GM12891 (cell line): ENCODE results near the gene SEBOX.

Experiments
- DNase-seq: peaks from one replicate; pipeline ENCODE4 v3.0.0; 2011; ENCODE audit warnings: low spot score; ENCODE audit not compliant: insufficient read length
- FAIRE-seq: peaks from 2 replicates; lab custom pipeline; 2011; peaks lifted over from hg19 to GRCh38; lab: Jason Lieb, UNC
- PAX5 ChIP-seq: IDR thresholded peaks from 2 replicates; pipeline ENCODE4 v1.6.1; 2011; ENCODE audit warnings: low read length, moderate library complexity, mild to moderate bottlenecking; ENCODE audit not compliant: insufficient read depth, severe bottlenecking
- POLR2A ChIP-seq: IDR thresholded peaks from 2 replicates; pipeline ENCODE4 v1.6.1; 2011; ENCODE audit warnings: low read depth, low read length, control low read depth
- POLR2AphosphoS5 ChIP-seq: IDR thresholded peaks from 2 replicates; pipeline ENCODE4 v1.6.1; 2011; ENCODE audit warnings: low read depth, low read length, control low read depth
- POU2F2 ChIP-seq: IDR thresholded peaks from 2 replicates; pipeline ENCODE4 v1.6.1; 2011; ENCODE audit warnings: low read depth, mild to moderate bottlenecking, control low read depth, low read length, moderate library complexity
- SPI1 ChIP-seq: IDR thresholded peaks from 2 replicates; pipeline ENCODE4 v1.6.1; 2011; ENCODE audit warnings: low read depth, low read length, control low read depth
- TAF1 ChIP-seq: IDR thresholded peaks from 2 replicates; pipeline ENCODE4 v1.6.1; 2011; ENCODE audit warnings: low read depth, low read length, control low read depth

The SEBOX gene

GRCh38 chr17:28402844-28403243 lies 37.8 kb upstream of the SEBOX start:
- DNase-seq: no peak
- TF ChIP-seq POU2F2: no peak
- no peak for TF ChIP-seq TAF1
- TF ChIP-seq POLR2AphosphoS5: no peak
- no peak for TF ChIP-seq SPI1
- no peak for TF ChIP-seq POLR2A
- TF ChIP-seq PAX5: no peak
- FAIRE-seq: no peak

- TF ChIP-seq POLR2A (no peak), SPI1 (no peak), PAX5 (no peak), POU2F2 (no peak), POLR2AphosphoS5 (no peak), TAF1 (no peak)
- no peak for FAIRE-seq
- DNase-seq: no peak
Observed at GRCh38 chr17:28402224-28402630, 37.2 kb upstream of the SEBOX start.

GRCh38 chr17:28399808-28400207 lies 34.8 kb upstream of the SEBOX start:
- DNase-seq: no peak
- TF ChIP-seq POU2F2: no peak
- TF ChIP-seq PAX5: no peak
- TF ChIP-seq TAF1: no peak
- FAIRE-seq: no peak

DNA sequence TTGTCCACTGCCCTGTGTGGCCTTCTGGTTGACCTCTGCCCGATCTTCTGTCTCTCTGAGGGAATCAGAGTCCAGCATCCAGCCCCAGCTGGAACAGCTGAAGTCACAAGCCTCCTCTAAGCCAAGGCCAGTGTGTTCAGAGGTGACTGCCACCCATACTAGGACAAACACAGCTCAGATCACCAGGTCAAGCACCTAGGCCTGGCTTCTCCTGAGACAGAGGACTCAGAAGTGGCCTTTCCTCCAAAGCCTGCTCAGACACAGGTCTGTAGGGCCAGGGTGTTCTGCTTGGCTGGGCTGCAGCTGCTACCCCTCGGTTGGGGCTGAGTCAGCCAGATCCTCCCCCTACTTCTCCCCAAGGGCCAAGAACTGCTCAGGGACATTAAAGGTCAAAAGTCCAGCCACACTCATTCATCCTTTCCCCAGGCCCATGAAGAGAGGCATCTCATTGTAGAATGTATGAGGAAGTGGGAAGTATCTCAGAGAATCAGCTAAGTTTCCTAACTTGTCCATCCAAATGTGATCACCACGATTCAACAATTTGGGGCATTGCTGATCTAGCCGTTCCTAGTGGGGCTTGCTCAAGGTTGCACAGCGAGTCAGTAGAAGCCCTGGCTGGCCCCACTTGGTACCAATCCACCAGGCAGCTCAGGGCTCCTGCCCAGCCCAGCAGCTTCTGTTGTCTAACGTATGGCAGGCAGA lies 33.4 kb upstream of the SEBOX start:
- TF ChIP-seq POLR2A (no peak), POU2F2 (no peak), TAF1 (no peak), POLR2AphosphoS5 (no peak)
- DNase-seq (no peak), FAIRE-seq (no peak)

DNA sequence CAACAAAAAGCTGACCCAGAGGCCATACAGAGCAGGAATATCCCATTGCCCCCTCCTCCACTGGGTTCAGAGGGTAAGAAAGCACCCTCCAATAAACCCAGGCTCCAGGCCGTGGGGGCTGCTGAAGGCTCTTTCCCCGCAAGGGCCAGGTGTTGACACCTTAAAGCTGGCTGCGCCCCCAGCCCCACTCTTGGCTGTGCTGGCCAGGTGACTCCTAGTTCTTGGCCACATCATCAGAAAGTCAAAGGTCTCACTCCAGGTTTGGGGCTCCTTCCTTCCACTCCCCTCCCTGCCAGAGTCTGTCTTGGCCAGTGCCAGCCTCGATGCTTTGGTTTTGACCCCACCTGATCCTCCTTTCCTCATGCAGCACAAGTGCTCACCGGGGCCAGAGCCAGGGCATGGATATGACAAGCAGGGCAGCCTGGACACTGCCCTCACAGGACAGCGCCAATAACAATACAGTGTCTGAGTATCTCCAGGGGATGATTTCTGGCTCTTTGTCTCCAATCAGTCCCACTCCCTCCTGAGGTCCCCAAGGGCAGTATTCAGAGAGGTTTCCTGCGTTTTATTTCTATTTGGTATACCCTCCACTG lies 32.8 kb upstream of the SEBOX start:
- no peak for DNase-seq
- TF ChIP-seq TAF1 (no peak), SPI1 (no peak), POU2F2 (no peak), POLR2A (no peak), PAX5 (no peak), POLR2AphosphoS5 (no peak)
- no peak for FAIRE-seq

- FAIRE-seq: no peak
- no peak for TF ChIP-seq PAX5
- DNase-seq: no peak
Observed at GRCh38 chr17:28397275-28397674, 32.3 kb upstream of the SEBOX start.

DNA sequence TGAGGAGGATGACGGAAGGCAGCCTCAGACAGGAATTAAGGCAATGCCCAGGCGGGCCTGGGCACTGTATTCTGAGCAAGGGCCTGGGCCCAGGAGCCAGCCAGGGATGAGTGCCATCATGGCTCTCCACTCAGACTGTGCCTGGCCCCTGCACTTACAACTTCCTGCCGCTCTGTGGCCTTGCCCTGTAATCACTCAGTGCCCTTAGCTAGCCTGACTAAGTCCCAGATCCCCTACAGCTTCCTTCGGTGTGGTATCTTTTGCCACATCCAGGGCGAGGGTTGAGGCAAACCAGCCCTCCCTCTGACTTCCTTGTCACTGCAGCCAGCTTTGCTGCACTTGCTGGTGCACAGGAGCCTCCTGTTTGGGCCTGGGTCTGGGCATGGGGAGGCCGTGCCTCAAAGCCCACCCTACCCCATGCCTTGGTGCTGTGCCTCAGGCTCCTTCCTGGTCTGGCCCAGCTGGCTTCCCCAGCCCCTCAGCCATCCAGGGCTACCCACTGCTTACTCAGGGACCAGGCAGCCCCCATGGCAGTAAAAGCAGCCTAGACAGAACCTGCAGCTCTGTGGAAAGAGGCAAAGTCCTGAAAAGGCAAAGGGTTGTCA lies 31.7 kb upstream of the SEBOX start:
- DNase-seq: no peak
- FAIRE-seq: no peak
- no peak for TF ChIP-seq POLR2A
- TF ChIP-seq POLR2AphosphoS5: no peak; the same call in 1 of the 2 replicates
- no peak for TF ChIP-seq TAF1
- TF ChIP-seq PAX5: no peak
- no peak for TF ChIP-seq POU2F2
- TF ChIP-seq SPI1: no peak

DNA sequence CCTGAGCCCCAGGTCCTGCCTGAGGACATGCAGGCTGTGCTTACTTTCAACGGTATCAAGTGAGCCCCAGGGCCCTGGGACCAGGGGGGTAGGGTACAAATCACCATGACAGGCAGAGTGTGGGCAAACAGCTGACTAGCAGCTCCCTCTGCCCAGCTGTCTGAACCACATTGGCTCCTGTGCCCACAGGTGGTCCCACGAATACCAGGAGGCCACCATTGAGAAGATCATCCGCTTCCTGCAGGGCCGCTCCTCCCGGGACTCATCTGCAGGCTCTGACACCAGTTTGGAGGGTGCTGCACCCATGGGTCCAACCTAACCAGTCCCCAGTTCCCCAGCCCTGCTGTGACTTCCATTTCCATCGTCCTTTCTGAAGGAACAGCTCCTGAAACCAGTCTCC lies 31.0 kb upstream of the SEBOX start:
- DNase-seq (no peak), FAIRE-seq (no peak)
- no peak for TF ChIP-seq POU2F2
- no peak for TF ChIP-seq SPI1
- no peak for TF ChIP-seq POLR2AphosphoS5
- TF ChIP-seq PAX5: no peak
- no peak for TF ChIP-seq TAF1

DNA sequence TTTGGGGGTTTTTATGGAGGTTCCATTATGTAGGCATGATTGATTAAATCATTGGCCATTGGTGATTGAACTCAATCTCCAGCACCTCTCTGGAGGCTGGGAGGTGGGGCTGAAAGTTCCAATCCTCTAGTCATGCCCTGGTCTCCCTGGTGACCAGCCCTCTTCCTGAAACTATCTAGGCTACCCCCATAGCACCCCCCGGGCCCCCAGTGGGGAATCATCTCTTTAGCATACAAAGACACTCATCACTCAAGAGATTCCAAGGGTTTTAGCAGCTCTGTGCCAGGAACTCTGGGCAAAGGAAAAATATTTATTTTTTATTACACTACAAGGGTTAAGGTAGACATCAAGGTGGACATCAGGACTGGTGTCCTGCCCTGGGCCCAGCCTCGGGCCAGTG lies 30.4 kb upstream of the SEBOX start:
- DNase-seq: no peak
- TF ChIP-seq POLR2AphosphoS5 (no peak), SPI1 (no peak), POU2F2 (no peak), POLR2A (no peak), PAX5 (no peak), TAF1 (no peak)
- FAIRE-seq: no peak

- DNase-seq (no peak), FAIRE-seq (no peak)
- TF ChIP-seq POLR2AphosphoS5 (no peak), POU2F2 (no peak), POLR2A (no peak), SPI1 (no peak)
Observed at GRCh38 chr17:28394337-28395116, 29.5 kb upstream of the SEBOX start.

DNA sequence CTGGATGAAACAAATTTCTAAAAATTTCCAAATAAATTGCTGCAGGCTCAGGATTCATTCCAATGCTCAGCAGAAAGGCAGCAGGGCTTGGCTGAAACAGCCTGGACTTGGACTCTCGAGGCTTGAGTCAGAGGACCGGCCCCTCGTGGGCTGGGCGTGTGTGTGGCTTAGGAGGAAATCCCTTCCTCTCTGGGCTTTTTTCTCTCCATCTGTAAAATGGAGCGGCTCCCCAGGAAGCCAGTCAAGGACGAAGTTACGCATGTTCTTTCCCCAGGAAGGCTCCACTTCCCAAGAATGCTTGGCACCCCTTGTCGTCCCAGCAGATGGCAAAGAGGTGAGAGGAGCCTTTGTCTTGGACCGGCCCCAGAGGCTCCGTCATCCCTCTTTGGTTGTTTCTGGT lies 27.5 kb upstream of the SEBOX start:
- DNase-seq: no peak
- TF ChIP-seq POLR2AphosphoS5 (no peak), TAF1 (no peak), SPI1 (no peak), PAX5 (no peak), POLR2A (no peak), POU2F2 (no peak)
- FAIRE-seq: no peak
